ENCODE results near the gene RBP5.

The RBP5 gene

GRCh38 chr12:7108796-7109571 lies 19.7 kb downstream of the RBP5 start, which contains the start of gene C1RL:
C1RL (minus strand) TSS chr12:7109214; CDS start chr12:7109180, 34 bp downstream.
- ChIA-PET POLR2A (interaction anchor here (0.8 to 3.2 kb wide), 5 partner anchors 91 to 256 kb away, joined by 3 to 20 read pairs (median 4); partner anchors contain the start of genes C12orf57, LPCAT3 and RNU7-1), CTCF (interaction anchor here (0.5 to 4.3 kb wide), 26 partner anchors 9 to 620 kb away, joined by 3 to 24 read pairs (median 3); partner anchors contain the start of genes C12orf57, C1R, CD4 and LPCAT3)
- Histone ChIP-seq H3K4me1 (ENCODE audit: control insufficient read depth, insufficient read depth, low read length) (no peaks in the 10 kb centered on the region), H3K36me3 (ENCODE audit: control insufficient read depth in 2 of 2, insufficient read depth in 1 of 2, low read length in 2 of 2) (peaks cover 0 to 9% of the 10 kb centered on the region in 2 experiments; a peak in 1 of 3 replicates), H3K4me3 (ENCODE audit: low read depth, low read length) (peak within 1 kb of the TSS; percentile 66), H3K27ac (ENCODE audit: extremely low read depth, low read depth, low read length) (peak within 1 kb of the TSS; percentile 21; the same call in 1 of the 2 replicates), H3K9me3 (ENCODE audit: control insufficient read depth, insufficient read depth, low read depth, low read length) (no peaks in the 10 kb centered on the region)
- TF ChIP-seq ZNF10 (tag by site-specific recombination; IDR thresholded peaks at IDR 0.05) (peak; percentile 55), ZNF335 (tag by site-specific recombination; conservative IDR thresholded peaks at IDR 0.05) (peak; percentile 31), ZNF324 (tag by site-specific recombination; IDR thresholded peaks at IDR 0.05) (peak; percentile 75; the same call in 1 of the 2 replicates), ZNF24 (tag by site-specific recombination; IDR thresholded peaks at IDR 0.05) (0 out of 2 replicates have a peak, but pooled peaks have one; percentile 35), ZNF530 (tag by site-specific recombination; IDR thresholded peaks at IDR 0.05; ENCODE audit: low read depth) (no peak), ZNF629 (tag by site-specific recombination; IDR thresholded peaks at IDR 0.05) (0 out of 2 replicates have a peak, but pooled peaks have one; percentile 28), PATZ1 (tag by site-specific recombination; IDR thresholded peaks at IDR 0.05) (peak; percentile 57), ZFP69B (tag by site-specific recombination; IDR thresholded peaks at IDR 0.05) (0 out of 2 replicates have a peak, but pooled peaks have one; percentile 22), ZBTB11 (tag by site-specific recombination; conservative IDR thresholded peaks at IDR 0.05; ENCODE audit: low read depth) (peak; percentile 40), SP7 (tag by site-specific recombination; IDR thresholded peaks at IDR 0.05) (peak; percentile 44; the same call in 1 of the 2 replicates), ZNF366 (tag by site-specific recombination; conservative IDR thresholded peaks at IDR 0.05) (peak; percentile 69), KLF8 (tag by site-specific recombination; IDR thresholded peaks at IDR 0.05) (no peak), IKZF3 (tag by site-specific recombination; IDR thresholded peaks at IDR 0.05) (peak; percentile 82), ZNF223 (tag by site-specific recombination; IDR thresholded peaks at IDR 0.05) (0 out of 2 replicates have a peak, but pooled peaks have one; percentile 18), ZXDB (tag by site-specific recombination; IDR thresholded peaks at IDR 0.05) (peak; percentile 50; the same call in 1 of the 2 replicates), ZNF654 (tag by site-specific recombination; IDR thresholded peaks at IDR 0.05; ENCODE audit: low read depth) (peak; percentile 70), ELK4 (IDR thresholded peaks at IDR 0.05; ENCODE audit: borderline replicate concordance, low read depth, low read length) (no peak), ZNF398 (tag by site-specific recombination; IDR thresholded peaks at IDR 0.05) (peak; percentile 39; the same call in 1 of the 2 replicates), ZNF140 (tag by site-specific recombination; IDR thresholded peaks at IDR 0.05) (no peak), KLF1 (tag by site-specific recombination; IDR thresholded peaks at IDR 0.05) (no peak), ZBTB8A (tag by site-specific recombination; IDR thresholded peaks at IDR 0.05) (0 out of 2 replicates have a peak, but pooled peaks have one; percentile 8), ZNF660 (tag by site-specific recombination; IDR thresholded peaks at IDR 0.05) (peak; percentile 79), GLIS1 (tag by site-specific recombination; IDR thresholded peaks at IDR 0.05) (0 out of 2 replicates have a peak, but pooled peaks have one; percentile 5)
- TF ChIP-seq, protein P1, sequence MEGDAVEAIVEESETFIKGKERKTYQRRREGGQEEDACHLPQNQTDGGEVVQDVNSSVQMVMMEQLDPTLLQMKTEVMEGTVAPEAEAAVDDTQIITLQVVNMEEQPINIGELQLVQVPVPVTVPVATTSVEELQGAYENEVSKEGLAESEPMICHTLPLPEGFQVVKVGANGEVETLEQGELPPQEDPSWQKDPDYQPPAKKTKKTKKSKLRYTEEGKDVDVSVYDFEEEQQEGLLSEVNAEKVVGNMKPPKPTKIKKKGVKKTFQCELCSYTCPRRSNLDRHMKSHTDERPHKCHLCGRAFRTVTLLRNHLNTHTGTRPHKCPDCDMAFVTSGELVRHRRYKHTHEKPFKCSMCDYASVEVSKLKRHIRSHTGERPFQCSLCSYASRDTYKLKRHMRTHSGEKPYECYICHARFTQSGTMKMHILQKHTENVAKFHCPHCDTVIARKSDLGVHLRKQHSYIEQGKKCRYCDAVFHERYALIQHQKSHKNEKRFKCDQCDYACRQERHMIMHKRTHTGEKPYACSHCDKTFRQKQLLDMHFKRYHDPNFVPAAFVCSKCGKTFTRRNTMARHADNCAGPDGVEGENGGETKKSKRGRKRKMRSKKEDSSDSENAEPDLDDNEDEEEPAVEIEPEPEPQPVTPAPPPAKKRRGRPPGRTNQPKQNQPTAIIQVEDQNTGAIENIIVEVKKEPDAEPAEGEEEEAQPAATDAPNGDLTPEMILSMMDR (tag by site-specific recombination; IDR thresholded peaks at IDR 0.05): peak; percentile 70; the same call in 1 of the 2 replicates
